Coronary artery (tissue), 2 donors: Measurements from ENCODE around the gene HDHD3.
"Not testable (repeated sequence)": the region's sequence is repeated elsewhere in the genome, so short reads cannot be mapped to it uniquely, and the experiment has no call there.

Experiments
- DNase-seq: peaks from one replicate; pipeline ENCODE4 v3.0.0-alpha.2; 2017; ENCODE audit warnings: low spot score
- H3K27ac ChIP-seq, 2 donors: fragments of 200-600 bp; sonication (generic); one replicate each; pipeline ENCODE4 v1.5.1; 2016 to 2019
- H3K4me3 ChIP-seq: fragments of 200-600 bp; sonication (generic); 2 replicates; pipeline ENCODE4 v1.5.1; 2016; ENCODE audit warnings: mild to moderate bottlenecking, moderate library complexity
- TF ChIP-seq, protein P1 (sequence below): fragments of 200-600 bp; sonication (generic); IDR thresholded peaks from one replicate; pipeline ENCODE4 v1.5.1; 2019; ENCODE audit warnings: antibody characterized with exemption

The HDHD3 gene

DNA sequence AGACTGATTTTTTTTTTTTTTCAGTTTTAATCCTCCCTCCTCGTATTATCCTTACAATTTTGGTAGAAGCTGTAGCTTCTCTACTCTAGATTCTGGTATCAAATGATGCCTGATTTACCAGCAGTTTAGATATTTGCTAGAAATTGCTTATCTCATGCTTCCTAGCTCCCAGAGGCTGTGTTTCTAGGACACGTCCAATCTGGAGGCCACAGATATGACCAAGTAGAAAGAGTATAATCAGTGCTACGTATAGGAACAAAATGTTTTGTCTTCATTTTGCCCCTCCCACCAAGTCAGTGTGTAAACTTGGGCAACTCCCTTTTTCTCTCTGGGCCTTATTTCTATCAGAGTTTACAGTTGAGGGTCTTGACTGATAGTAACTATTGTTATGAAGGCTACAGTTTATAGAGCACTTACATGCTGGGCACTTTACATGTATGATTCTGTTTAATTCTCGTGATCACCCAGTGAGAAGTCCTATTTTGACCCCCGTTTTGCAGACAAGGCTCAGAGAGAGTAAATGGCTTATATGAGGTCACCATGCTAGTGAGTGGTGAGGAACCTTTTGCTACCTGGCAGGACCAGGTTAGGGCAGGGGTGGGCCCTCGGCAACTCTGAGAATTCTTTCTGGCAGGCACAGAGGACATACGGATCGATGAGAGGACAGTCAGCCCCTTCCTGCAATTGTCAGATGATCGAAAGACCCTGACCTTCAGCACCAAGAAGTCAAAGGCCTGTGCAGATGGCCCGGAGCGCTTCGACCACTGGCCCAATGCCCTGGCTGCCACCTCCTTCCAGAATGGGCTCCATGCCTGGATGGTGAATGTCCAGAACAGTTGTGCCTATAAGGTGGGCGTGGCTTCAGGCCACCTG lies 7.6 kb downstream of the HDHD3 start:
- TF ChIP-seq, protein P1, sequence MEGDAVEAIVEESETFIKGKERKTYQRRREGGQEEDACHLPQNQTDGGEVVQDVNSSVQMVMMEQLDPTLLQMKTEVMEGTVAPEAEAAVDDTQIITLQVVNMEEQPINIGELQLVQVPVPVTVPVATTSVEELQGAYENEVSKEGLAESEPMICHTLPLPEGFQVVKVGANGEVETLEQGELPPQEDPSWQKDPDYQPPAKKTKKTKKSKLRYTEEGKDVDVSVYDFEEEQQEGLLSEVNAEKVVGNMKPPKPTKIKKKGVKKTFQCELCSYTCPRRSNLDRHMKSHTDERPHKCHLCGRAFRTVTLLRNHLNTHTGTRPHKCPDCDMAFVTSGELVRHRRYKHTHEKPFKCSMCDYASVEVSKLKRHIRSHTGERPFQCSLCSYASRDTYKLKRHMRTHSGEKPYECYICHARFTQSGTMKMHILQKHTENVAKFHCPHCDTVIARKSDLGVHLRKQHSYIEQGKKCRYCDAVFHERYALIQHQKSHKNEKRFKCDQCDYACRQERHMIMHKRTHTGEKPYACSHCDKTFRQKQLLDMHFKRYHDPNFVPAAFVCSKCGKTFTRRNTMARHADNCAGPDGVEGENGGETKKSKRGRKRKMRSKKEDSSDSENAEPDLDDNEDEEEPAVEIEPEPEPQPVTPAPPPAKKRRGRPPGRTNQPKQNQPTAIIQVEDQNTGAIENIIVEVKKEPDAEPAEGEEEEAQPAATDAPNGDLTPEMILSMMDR, result no peak
- Histone ChIP-seq H3K27ac (no peak overlapping the region), H3K4me3 (no peak overlapping the region)
- no peak for DNase-seq

DNA sequence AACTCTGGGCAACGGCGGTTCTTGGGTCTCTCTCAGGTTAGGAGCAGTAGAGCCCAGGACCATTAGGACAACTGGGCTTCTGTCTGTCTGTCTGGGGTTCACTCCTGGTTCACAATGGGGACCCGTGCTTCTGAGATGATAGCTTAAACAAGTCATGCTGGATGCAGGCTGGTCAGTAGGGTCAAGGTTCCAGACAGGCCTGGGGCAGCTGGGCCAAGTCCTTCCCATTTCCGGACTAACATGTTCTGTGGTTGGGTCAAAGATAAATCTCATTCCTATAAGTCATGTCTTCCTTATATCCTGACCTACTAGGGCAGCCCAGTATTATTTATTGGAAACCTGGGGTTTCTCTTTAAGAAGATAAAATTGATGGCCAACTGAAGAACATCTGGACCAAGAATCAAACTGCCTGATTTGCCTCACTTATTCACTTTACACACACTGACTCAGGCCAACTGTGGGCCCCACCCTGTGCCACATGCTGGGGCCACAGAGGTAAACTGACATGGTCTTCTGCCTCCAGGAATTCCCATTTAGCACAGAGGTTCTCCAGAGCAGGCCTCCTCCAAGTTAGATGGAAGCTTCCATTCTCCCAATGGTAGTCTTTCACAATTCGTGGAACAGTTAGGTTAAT lies 8.3 kb downstream of the HDHD3 start:
- Histone ChIP-seq H3K4me3 (no peak overlapping the region), H3K27ac (no peak overlapping the region)
- TF ChIP-seq, protein P1, result no peak
- DNase-seq, result no peak

DNA sequence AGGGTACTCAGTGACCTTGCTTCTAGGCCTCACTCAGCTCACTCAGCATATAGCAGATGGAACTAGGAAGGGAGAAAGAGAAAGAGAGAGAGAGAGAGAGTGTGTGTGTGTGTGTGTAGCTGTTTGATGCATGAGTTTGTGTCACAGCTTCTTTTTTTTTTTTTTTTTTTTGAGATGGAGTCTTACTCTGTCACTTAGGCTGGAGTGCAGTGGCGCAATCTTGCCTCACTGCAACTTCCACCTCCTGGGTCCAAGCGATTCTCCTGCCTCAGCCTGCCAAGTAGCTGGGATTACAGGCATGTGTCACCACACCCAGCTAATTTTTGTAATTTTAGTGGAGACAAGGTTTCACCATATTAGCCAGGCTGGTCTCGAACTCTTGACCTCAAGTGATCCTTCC lies 11.1 kb downstream of the HDHD3 start:
- not testable (repeated sequence) for H3K4me3 ChIP-seq, H3K27ac ChIP-seq, DNase-seq

DNA sequence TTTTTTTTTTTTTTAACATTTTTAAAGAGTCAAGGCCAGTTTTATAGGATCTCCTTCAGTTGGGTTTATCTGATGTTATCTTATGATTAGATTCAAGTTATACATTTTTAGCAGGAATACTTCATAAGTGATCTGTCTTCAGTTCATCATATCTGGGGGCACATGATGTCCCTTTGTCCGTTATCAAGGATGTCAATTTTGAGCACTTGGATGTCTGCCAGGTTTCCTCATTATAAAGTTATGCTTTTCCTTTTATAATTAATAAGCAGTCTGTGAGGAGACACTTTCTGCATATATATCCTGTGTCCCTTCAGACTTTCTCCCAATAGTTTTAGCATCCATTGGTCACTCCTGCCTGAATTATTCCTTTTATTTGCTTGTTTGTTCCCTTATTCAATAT lies 11.8 kb downstream of the HDHD3 start:
- Histone ChIP-seq H3K4me3 (no peak overlapping the region), H3K27ac (no peak overlapping the region)
- TF ChIP-seq, protein P1, result no peak
- no peak for DNase-seq

DNA sequence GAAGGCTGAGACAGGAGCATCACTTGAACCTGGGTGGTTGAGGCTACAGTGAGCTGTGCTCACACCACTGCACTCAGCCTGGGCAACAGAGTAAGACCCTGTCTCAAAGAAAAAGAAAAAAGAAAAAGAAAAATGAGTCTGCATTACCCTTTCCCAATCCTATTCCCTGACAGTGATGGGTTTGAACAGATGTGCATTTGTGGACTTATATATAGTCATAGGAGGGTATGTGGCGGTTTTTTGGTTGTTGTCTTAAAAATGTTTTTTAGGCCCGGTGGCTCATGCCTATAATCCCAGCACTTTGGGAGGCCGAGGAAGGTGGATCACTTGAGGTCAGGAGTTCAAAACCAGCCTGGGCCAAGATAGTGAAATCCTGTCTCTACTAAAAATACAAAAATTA lies 13.4 kb downstream of the HDHD3 start:
- Histone ChIP-seq H3K27ac (no peak overlapping the region), H3K4me3 (no peak overlapping the region)
- DNase-seq, result no peak
- TF ChIP-seq, protein P1, result no peak

DNA sequence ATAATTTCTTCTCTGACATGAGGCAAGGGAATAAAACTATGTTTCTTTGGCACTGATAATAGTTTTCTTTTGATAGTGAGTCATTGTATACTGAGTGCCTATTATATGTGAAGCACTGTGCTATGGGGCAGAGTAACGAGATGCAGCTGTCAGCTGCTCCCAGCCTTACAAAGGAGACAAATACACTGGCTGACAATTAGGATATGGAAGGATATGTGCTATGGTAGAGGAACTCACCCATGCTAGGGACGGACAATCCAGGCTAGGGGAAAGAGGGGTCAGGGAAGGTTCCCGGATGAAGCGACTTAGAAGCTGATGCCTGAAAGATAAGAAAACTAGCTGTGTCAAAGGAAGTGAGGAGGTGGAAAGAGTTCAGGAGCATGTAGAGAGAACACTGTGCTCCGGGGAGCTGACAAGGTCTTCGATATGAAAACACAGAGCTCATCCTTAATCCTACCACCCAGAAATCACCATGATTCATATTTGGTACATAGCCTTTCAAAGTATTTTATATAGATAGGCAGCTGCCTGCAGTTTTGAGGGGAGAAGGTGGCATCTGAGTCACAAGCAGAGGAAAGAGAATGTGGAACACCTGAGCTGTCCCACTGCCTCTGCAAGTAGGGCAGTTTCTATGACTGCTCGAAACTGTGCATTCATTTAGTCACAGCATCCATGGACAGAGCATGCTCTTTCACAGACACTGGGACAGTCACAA lies 15.3 kb downstream of the HDHD3 start:
- TF ChIP-seq, protein P1, result no peak
- Histone ChIP-seq H3K27ac (no peak overlapping the region), H3K4me3 (no peak overlapping the region)
- no peak for DNase-seq

DNA sequence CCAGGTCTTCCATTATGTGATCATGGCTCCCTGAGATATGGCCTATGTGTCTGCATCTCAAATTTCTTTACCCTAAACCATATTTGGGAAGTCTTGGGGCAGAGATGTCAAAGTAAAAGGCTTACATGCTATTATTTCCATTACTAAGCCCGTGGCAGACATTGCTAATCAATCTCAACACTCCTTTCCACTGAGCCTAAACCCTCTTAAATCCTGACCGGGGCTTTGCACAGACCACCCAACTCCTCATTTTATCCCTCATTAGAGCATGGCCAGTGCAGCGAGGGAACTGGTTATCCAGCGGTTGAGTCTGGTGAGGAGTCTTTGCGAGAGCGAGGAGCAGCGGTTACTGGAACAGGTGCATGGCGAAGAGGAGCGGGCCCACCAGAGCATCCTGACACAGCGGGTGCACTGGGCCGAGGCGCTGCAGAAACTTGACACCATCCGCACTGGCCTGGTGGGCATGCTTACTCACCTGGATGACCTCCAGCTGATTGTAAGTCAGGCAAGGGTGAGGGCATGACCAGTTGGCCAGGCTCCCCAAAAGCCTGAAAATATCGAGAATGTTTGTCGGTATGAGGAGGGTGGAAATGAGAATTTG lies 16.4 kb downstream of the HDHD3 start:
- no peak for DNase-seq
- TF ChIP-seq, protein P1, result no peak
- no peak overlapping the region for H3K4me3 ChIP-seq
- H3K27ac ChIP-seq, result no peak overlapping the region
